Omental fat pad (tissue), 4 donors: ENCODE data around the gene FSTL4. TPM values are rescaled to one million over a fixed set of nuclear protein-coding genes. Genes with fewer than 3 reads are reported as not detected.

Source experiments
- ATAC-seq: fragments of 150-250 bp; one replicate; pipeline ENCODE4 v1.9.1; 2016; ENCODE audit warnings: mild to moderate bottlenecking, moderate library complexity; ENCODE audit not compliant: low FRiP score
- DNase-seq: peaks from one replicate; pipeline ENCODE4 v3.0.0-alpha.2; 2019; ENCODE audit warnings: low spot score
- CTCF ChIP-seq, 3 donors: fragments of 450-650 bp; IDR thresholded peaks; one replicate each; pipeline ENCODE4 v1.5.1; 2016 to 2017; ENCODE audit warnings: antibody characterized with exemption in 3 of 3, mild to moderate bottlenecking in 3 of 3, moderate library complexity in 2 of 3
- total RNA-seq, 4 donors: library from RNA; depleted of rRNA; stranded (reverse); fragments of >200 nt; gene quantifications; one replicate each; pipeline ENCODE4 v1.1.0, GENCODE V29; 2016

The FSTL4 gene
- total RNA-seq, 4 donors from 2014 or later, result 0.32 TPM; not detected in 3

- DNase-seq, result no peak
- no peak for TF ChIP-seq CTCF (IDR thresholded peaks at IDR 0.05)
- no peak for ATAC-seq
Measured at GRCh38 chr5:133265257-133265656, 347.1 kb downstream of the FSTL4 start.

GRCh38 chr5:133262690-133263089 is 349.7 kb downstream of the FSTL4 start:
- no peak for TF ChIP-seq CTCF (IDR thresholded peaks at IDR 0.05)
- DNase-seq (no peak), ATAC-seq (no peak)

- no peak for TF ChIP-seq CTCF (IDR thresholded peaks at IDR 0.05)
- DNase-seq (no peak), ATAC-seq (no peak)
Measured at GRCh38 chr5:133261993-133262392, 350.3 kb downstream of the FSTL4 start.

- no peak for TF ChIP-seq CTCF (IDR thresholded peaks at IDR 0.05)
- ATAC-seq (no peak), DNase-seq (no peak)
Measured at GRCh38 chr5:133260715-133261114, 351.6 kb downstream of the FSTL4 start.

GRCh38 chr5:133259199-133259997 is 352.9 kb downstream of the FSTL4 start:
- no peak for TF ChIP-seq CTCF (IDR thresholded peaks at IDR 0.05)
- DNase-seq (no peak), ATAC-seq (no peak)

GRCh38 chr5:133257977-133258376 is 354.4 kb downstream of the FSTL4 start:
- no peak for ATAC-seq
- DNase-seq, result no peak
- TF ChIP-seq CTCF (IDR thresholded peaks at IDR 0.05), result no peak

- TF ChIP-seq CTCF (IDR thresholded peaks at IDR 0.05), result no peak
- ATAC-seq, result no peak
- no peak for DNase-seq
Measured at GRCh38 chr5:133256276-133256675, 356.1 kb downstream of the FSTL4 start.
